NCI-H1105 (cell line): ENCODE results near the gene SETX.
"Not testable (repeated sequence)": the region's sequence is repeated elsewhere in the genome, so short reads cannot be mapped to it uniquely, and the experiment has no call there.

Source experiments
- DNase-seq: peaks from one replicate; lab custom pipeline; 2025; lab: John Stamatoyannopoulos, UW

SETX gene, protein sequence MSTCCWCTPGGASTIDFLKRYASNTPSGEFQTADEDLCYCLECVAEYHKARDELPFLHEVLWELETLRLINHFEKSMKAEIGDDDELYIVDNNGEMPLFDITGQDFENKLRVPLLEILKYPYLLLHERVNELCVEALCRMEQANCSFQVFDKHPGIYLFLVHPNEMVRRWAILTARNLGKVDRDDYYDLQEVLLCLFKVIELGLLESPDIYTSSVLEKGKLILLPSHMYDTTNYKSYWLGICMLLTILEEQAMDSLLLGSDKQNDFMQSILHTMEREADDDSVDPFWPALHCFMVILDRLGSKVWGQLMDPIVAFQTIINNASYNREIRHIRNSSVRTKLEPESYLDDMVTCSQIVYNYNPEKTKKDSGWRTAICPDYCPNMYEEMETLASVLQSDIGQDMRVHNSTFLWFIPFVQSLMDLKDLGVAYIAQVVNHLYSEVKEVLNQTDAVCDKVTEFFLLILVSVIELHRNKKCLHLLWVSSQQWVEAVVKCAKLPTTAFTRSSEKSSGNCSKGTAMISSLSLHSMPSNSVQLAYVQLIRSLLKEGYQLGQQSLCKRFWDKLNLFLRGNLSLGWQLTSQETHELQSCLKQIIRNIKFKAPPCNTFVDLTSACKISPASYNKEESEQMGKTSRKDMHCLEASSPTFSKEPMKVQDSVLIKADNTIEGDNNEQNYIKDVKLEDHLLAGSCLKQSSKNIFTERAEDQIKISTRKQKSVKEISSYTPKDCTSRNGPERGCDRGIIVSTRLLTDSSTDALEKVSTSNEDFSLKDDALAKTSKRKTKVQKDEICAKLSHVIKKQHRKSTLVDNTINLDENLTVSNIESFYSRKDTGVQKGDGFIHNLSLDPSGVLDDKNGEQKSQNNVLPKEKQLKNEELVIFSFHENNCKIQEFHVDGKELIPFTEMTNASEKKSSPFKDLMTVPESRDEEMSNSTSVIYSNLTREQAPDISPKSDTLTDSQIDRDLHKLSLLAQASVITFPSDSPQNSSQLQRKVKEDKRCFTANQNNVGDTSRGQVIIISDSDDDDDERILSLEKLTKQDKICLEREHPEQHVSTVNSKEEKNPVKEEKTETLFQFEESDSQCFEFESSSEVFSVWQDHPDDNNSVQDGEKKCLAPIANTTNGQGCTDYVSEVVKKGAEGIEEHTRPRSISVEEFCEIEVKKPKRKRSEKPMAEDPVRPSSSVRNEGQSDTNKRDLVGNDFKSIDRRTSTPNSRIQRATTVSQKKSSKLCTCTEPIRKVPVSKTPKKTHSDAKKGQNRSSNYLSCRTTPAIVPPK (N-terminal part only)

DNA sequence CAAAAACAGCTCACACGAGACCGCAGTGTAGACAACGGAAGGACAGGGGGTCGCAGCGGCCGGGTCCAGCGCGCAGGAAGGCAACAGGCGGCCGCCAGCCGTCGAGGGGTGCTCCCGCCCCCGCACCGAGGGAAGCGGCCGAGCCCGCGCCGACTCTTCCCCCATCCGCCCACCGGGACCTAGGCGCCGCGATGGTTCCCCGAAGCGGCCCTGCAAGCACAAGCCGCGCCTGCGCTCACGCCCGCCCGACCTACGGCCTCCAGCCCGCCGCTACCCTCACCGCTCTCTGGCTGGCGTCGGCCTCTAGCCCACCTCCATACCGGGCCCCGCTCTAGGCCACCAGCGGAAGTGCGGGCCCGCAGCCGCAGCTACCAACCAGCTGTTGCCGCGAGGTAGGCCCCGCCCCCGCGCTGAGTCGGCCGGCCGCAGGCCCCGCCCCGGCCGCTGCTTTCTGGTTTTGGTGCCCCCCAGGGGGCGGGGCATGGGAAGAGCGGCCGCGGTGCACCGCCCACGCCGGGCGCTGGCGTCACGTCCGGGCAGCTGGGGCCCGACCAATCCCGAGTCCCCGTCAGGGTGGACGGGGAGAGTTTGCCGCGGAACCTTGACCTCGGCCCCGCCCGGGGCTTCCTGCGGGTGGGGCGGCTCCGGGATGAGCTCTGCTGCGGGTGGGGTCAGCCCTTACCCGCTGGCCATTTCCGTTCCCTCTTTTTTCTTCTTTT is at the start of gene SETX:
SETX (minus strand) TSS at position 350 of the 719 bp plus-strand sequence. CDS start 5,558 bp downstream, outside the sequence.
- peak; percentile 95 for DNase-seq

DNA sequence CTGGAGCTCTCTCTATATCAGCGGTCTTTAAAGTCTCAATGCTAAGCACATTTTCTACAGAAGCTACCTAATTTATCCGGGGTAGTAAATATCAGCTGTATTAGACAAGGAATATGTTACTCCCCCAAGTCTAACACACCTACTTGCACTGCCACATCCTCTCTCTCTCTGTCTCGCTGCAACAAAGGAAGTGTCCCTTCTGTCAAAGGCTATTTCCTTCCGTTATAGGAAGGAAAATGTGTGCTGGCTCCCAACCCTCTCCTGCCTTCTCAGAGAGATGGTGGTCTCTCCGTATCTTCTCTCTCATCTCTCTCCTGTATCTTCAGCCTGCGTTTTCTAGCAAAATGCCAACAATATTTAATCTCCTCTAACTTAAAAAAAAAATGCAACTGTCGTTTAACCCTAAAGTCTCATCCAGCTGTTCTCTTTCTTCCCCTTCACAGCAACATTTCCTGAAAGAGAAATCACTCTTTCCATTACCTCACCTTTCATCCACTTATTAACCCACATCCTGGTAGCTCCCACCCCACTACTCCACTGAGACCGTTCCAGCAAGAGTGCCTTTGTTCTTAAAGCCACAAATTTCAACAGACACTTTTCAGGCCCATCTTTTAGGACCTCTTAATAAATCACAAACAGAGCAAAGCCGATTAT is 49.6 kb upstream of the SETX start:
- no peak for DNase-seq

DNA sequence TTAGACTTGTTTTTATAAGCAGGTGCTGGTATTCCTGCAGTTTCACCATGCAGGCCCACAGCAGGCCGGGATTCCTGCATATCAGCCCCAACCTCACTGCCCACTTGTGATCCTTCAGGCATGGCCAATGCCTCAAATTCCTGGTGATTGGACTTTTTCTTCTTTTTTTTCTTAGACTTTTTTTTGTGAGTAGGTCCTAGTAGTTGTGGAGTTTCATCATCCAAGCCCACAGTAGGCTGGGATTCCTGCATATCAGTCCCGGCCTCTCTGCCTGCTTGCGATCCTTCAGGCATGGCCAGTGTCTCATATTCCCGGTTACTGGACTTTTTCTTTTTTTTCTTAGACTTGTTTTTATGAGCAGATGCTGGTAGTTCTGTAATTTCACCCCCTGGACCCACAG is 47.0 kb upstream of the SETX start:
- DNase-seq = no peak

DNA sequence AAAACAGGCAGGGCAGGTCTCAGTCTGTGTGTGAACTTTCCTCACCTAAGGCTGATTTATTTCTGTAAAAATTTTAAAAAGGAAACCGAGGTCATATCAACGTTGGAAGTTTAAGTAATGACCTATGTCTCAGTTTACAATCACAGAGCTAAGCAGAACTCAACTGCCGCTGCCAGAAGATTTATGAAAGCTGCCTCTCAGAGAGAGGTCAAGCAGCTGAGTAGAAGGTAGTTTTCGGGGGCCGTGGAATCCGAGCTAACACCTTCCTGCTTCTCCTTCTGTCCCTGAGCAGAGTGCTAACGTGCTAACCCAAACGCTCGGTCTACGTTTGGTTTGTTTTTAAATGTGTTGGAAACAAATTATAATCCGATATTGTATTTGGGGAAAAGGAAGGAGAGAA is 40.8 kb upstream of the SETX start:
- no peak for DNase-seq

DNA sequence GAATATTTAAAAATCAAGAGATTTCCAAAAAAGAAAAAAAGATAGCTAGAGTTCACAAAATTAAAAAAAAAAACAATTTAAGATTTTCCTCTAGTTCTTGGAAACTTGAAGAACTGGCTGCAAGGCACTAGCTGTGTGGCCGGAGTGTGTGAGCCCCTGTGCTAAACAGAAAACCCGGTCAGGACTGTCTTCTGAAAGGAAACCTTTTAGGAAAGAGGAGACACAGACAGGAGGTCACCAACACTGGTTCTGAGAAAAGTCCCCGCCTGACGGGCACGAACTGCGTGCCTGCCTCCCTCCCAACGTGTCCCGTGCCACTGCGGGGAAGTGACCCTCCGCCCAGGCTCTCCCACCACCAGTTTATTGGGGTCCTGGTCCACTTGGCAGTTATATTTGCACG is 36.7 kb upstream of the SETX start:
- DNase-seq = no peak

DNA sequence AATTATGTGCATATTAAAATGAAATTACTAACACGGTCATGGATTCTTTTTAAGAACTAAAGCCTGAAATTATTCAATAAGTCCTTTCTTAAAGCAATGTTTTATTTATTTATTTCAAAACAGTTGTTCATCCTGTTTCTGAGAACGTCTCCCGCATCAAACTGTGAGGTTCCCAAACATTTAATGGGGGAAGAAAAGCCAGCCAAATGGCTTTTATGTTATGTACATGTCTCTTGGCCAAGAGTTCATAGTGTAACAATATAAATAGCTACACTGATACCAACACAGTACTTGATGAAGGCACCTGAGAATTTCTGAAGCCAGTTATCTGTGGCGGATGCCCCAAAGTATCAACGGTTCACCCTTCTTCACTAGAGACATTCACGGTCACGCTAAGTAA is 36.2 kb upstream of the SETX start:
- DNase-seq = no peak

DNA sequence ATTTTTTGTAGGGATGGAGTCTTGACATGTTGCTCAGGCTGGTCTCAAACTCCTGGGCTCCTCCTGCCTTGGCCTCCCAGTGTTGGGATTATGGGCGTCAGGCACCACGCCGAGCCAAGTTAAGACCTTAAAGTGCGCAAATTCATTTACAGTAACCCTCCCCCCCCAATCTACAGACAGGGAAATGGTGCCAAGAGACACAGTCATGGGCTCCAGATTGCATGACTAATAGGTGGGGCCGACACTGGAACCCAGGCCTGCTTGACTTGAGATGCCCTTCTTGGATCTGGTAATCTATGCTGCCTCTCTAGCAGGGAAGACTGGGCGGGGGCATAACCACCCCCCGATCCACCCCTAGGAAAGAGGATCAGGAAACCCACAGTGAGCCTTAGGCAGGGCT is 32.3 kb upstream of the SETX start:
- DNase-seq = no peak

DNA sequence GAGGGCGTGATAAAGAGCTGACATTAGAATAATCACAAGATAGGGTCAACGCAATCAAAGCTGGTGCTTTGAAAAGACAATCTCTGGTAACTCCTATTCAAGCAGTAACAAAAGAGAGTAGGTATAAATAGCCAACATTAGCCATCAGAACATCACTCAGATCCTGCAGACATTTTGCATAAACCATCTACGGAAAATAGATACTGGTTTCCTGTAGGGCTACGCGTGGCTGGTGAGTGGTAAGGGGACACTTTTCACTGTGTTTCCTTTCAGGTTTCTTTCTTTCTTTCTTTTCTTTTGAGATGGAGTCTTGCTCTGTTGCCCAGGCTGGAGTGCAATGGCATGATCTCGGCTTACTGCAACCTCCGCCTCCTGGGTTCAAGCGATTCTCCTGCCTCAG is 29.6 kb upstream of the SETX start:
- no peak for DNase-seq

DNA sequence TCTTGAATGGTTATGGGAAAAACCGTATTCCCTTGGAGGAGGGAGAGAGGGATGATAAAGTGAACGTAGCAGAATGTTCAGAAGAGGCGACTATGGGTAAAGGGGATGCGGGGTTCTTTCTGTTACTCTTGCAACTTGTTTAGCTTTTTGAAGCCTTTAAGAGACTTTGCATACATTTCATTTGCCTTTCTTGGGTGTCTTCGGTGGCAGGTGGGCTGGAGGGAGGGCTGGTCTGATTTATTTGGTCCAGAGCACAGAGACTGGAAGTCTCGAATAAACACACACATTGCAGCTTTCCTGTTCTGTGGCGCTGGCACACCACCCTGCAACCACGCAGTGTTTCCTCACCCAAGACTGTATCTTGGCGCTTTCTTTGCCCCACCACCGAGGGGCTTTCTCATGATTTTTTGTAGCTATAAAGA is 28.7 kb upstream of the SETX start:
- no peak for DNase-seq

DNA sequence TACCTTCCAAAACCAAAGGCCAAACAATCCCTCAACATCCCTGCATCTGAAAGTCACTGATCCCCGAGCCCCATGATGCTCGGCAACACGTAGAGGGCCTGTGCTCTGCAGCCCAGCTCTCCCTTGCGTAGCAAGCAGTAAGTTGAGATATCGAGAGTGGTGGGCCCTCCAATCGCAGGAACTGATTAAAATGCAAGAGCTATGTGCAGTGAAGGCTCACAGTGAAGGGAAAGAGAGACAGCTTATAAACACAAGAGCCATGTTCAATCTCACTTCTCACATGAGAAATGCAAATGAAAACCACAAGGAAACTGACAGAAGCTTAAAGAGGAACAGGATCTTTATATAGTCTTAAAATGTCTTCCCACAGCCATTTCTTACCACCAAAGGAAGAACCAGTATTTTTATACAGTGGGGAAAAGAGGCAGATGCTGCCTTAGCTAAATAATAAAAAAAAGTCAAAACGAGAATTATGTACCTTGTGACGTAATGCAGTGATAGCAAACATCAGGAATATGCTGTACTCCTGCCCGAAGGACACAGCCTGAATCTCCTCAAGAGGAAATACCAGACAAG is 27.3 kb upstream of the SETX start:
- no peak for DNase-seq

DNA sequence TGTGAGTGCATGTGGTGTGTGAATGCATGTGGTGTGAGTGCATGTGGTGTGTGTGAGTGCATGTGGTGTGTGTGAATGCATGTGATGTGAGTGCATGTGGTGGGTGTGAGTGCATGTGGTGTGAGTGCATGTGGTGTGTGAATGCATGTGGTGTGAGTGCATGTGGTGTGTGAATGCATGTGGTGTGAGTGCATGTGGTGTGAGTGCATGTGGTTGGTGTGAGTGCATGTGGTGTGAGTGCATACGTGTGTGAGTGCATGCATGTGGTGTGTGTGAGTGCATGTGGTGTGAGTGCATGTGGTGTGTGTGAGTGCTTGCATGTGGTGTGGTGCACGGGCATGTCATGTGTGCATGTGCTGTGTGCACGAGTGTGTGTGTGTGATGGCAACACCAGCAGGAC is 23.6 kb upstream of the SETX start:
- DNase-seq = not testable (repeated sequence)

DNA sequence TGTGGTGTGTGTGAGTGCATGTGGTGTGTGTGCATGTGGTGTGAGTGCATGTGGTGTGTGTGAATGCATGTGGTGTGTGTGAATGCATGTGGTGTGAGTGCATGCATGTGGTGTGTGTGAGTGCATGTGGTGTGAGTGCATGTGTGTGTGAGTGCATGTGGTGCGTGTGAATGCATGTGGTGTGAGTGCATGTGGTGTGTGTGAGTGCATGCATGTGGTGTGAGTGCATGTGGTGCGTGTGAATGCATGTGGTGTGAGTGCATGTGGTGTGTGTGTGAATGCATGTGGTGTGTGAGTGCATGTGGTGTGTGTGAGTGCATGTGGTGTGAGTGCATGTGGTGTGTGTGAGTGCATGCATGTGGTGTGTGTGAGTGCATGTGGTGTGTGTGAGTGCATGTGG is 23.0 kb upstream of the SETX start:
- not testable (repeated sequence) for DNase-seq

DNA sequence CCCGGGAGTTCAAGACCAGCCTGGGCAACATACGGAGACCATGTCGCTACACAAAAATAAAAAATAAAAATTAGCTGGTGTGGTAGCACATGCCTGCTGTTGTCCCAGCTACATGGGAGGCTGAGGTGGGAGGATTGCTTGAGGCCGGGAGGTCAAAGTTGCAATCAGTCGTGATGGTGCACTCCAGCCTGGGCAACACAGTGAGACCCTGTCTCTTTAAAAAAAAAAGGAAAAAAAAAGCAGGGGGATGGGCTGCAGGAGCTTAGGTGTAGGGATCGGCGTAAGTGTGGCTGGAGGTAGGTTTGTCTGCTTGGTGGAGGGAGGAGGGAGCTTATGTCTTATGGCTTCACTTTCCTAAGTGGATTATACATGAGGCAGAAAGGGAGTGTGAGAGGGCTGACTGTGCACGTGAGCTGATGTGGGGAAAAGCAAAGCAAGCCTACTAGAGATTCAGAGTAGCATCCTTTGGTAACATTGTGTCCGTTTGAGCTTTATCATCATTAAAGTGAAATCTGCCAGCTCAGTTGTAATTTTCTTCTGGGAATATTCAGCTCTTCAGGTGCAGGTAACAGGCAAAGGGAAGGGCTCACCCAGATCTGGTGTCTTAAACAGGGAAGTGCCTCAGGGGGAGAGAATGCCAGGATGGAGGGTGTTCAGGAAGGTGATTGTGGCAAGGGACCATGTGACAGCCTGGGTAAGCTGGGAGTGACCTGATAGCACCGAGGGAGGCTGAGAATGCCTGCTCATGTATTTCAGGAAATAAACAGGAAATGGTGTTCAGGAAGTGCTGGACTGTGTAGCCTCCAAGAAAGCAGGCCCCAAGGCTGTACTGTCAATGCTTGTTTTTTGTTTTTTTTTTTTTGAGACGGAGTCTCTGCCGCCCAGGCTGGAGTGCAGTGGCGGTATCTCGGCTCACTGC is 17.6 kb upstream of the SETX start:
- no peak for DNase-seq

DNA sequence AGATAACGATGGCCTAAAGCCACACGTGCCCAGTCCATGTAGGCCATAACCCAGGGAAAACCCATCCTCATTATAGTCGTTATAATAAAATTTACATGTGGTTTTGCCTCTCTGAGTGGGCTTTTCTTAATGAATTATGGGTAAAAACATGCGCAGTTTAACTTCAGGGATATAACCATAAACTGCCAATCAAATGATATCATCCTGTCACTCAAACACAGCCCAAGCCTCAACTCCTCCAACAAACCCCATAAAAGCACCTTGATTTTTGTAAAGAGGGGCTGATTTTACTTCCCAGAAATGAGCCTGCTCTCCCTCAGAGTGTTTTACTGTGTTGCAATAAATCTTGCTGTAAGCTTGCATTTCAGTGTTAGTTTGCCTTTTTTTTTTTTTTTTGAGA is 15.8 kb upstream of the SETX start:
- DNase-seq = no peak

DNA sequence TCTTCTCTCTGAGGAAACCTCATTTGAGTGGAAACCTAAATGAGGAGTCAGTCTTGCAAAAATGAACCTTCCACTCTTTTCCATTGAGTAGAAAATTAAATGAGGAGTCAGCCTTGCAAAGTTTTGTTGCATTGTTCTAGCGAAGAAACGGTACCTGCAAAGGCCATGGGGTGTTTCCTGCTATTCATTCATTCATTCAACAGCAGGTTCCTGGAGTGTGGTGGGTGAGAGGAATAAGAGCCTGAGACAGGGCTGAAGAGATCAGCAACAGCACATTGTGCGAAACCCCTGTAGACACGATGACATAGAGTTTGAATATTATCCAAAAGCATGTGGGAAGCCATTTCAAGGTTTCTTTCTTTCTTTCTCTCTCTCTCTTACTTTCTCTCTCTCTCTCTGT is 14.6 kb upstream of the SETX start:
- DNase-seq = no peak

DNA sequence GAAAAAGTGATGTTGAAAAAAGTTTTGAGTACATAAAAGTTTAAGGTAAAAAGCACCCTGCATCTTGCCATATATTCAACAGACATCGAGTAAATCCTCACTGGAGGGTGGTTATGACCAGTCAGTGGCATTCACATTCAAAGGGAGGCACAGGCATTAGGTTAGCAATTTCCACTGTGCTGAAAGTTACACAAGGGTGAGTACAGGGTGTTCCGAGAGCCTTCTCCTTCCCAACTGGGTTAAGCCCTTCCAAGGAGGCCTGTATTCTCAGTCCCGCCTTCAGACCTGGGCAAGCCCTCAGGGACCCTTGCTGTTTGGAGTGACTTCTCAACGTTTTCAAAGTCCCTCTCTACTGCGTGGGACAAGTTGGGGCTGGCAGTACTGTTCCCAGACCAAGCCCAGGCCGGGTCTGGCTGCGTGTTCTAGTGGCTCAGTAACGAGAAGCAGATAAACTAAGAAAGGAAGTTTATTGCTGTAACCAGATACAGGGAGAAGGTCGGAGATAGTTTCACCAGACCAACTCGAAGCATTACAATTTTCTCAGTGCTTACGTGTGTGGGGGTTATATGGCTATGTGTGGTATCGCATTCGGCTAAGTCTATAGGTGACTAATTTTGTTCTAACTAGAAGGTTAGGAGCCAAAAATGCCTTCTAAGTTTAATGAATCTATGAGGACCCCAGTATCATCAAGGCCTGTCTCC is 13.0 kb upstream of the SETX start:
- no peak for DNase-seq

DNA sequence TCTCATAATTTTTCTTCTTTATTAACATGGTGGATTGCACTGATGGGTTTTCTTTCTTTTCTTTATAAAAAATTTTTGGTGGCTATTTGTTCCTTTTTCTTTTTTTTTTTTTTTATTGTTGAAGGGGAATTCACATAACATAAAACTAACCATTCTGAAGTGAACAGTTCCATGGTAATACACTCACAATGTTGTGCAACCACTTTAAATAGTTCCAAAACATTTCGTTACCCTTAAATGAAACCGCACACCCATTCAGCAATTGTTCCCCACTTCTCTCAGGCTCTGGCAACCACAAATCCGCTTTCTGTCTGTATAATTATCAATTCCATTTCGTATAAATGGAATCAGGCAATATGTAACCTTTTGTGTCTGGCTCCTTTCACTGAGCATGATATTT is 11.7 kb upstream of the SETX start:
- DNase-seq = no peak

DNA sequence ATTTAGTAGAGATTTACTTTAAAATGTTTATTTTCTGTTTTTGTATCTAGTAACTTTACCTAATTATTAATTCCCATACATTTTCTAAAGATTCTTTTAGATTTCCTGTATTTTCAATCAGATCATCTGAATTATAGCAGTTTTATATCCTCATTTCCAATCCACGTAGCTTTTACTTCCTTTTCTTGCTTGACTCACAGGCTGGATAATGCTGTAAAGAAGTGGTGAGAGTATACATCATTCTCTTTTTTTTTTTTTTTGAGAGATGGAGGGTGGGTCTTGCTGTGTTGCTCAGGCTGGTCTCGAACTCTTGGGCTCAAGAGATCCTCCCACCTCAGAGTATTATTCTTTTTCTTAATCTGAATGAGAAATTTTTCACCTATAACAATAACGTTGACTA is 11.2 kb upstream of the SETX start:
- DNase-seq = no peak

DNA sequence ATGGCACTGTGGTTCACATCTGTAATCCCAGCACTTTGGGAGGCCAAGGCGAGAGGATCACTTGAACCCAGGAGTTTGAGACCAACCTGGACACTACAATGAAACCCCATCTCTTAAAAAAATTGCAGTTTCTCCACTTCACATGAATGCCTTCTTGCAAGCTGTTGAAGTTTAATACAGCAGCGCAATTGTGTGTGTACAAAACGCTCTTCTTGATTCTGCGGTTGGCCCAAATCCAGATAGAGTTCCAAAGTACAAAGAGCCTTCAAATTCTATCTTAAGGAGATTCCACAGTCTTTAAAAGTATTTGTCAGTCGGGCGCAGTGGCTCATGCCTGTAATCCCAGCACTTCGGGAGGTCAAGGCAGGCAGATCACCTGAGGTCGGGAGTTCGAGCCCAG is 9.3 kb upstream of the SETX start:
- no peak for DNase-seq
